HS-5 (cell line): Measurements from ENCODE around the gene SYTL4.

Experiments used
- DNase-seq: peaks from one replicate; pipeline ENCODE4 v3.0.0-alpha.2; 2012; ENCODE audit warnings: low read depth

Gene SYTL4

GRCh38 chrX:100687546-100687945, 44.4 kb downstream of the SYTL4 start:
- DNase-seq: no peak

GRCh38 chrX:100687128-100687527, 44.8 kb downstream of the SYTL4 start:
- DNase-seq: no peak

DNA sequence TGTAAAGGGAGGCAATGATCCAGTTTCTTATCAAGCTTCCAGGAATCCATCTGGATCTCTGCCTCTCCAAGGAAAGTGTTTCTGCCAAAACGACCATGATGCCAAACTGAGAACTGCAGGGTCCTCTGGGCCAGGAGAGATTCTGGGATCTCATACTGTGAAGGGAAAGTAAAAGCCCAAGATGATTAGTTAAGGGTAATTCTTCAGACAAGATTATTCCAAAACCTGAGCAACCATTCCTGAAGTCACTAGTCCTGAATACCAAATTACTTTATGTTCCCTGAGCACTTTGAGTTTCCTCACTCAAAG, 46.0 kb downstream of the SYTL4 start:
- DNase-seq: no peak

DNA sequence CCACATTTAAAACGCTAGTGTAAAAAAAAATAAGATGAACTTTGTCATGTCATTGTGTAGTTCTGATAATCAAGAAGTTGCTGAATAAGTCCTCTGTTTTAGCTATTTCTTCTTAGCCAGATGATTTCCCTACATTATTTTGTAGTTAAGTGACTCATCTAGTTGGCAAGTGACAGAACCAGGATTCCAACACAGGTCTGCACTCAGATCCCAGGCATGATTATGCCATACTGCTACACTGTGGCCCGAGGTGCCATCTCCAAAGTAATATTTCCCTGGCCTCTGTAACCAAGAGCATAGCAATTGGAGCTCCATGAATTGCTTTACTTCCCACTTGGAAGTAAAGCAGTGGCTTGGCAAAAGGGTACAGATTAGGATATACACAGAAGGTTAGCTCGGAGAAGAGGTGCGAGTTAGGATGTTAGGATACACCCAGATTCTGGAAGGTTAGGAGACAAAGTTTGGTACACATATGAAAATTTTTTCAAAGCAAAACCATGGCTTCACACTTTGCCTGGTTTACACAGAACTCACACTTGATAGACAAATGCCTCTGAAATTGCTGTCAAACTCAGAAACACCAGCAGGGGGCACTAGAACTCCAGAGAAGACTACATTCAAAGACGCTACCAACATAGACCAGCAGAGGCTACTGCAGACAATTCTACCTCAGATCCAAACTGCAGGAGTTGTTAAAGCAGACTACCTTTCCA, 46.5 kb downstream of the SYTL4 start:
- no peak for DNase-seq

DNA sequence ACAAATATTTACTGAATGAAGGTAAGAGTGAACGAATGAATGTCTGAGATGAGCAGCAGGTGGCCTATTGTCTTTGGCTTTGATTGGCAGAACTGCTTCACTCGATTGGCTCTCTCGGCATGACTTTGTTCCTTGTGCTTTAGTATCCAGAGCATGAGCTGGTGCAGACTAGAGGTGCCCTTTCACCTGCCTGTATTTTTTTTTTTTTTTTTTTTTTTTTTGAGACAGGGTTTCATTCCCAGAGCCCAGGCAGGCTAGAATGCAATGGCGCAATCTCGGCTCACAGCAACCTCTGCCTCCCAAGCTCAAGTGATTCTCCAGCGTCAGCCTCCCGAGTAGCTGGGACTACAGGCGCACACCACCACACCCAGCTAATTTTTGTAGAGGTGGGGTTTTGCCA, 49.0 kb downstream of the SYTL4 start:
- DNase-seq: no peak

GRCh38 chrX:100681599-100681998, 50.3 kb downstream of the SYTL4 start:
- DNase-seq: no peak

DNA sequence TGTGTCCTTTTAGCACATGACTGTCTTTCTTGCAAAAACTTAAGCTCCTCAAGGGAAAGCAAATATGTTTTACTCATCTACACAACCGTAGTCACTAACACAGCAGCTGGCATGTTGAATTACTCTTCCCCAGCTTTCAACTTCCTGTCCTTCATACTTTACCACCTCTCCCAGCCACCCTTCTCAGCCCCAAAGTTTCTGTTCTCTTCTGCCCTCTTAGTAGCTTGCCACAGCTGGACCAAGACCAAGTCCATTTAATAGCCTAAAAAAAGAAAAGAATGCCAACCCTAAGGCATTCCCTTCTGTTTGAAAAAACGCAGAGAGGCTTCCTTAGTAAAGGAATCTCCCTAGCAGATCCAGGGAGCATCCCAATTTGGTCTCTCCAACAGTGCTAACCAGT, 51.2 kb downstream of the SYTL4 start:
- no peak for DNase-seq

DNA sequence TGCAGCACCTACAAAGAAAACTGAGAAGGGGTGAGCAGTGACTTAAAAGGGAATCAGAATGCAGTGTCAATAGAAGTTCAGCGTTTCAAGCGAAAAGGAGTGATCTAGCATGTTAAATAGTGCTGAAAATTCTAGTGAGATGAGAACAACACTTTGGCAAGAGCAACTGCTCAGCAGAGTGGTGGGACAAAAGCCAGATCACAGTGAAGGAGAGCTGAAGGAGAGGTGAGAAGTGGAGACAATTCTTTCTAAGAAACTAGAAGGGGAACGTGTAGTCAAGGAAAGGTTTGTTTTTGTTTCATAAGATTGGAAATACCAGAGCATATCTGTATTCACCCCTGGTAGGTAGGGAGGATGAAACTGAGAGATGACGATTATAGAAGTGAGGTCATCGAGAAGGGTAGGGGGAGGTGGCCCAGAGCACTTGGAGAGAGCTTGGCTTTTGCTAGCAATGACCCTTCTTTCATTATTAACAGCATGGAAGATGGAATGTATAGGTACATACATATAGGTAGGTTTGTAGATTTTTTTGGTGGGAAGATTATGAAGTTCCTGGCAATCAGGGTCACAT, 54.2 kb downstream of the SYTL4 start:
- DNase-seq: no peak

GRCh38 chrX:100674705-100675104, 57.2 kb downstream of the SYTL4 start:
- DNase-seq: no peak

DNA sequence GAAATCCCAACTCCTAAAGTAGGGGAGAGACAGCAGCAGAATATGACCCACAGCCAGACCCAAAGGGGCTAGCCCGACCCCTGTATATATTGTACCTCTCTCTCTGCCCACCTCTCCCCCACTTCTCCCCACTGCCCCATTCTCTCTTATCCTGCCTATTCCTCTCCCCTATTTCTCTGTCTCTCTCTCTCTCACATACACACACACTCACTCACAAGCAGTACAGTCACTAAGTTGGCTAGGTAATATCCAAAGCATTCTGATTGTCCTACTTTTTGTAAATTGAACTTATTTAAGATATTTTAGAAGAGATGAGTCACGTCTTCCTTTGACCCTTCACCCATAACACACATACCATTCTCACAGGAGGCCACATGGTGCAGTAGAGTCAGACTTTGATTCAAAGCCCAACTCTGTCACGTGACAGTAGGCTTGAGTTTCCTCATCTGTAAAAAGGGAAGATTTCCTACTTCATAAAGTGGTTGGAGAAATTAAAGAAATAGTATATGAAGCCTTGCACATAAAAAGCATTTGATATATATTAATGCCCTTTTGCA, 58.4 kb downstream of the SYTL4 start:
- peak; percentile 41 for DNase-seq

- no peak for DNase-seq
Measured at GRCh38 chrX:100672966-100673365, 59.0 kb downstream of the SYTL4 start.

DNA sequence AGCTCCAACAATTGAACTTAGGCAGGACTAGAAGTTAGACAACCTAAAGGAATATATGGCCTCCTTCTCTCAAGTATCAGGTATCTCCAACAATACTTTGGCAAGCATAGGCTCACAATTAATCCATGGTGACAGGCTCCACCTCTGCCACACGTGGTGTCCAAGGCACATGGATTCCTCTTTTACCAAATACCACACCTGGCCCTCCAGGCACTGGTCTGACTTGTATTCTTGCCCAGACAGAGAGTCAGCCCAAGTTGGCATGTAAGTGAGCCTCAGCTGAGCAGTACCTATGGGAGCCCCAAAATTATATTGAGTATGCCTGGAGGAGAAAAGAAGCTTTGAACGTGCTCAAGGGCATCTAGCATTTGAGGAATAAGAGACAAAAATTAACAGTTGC, 68.3 kb downstream of the SYTL4 start:
- DNase-seq: no peak

DNA sequence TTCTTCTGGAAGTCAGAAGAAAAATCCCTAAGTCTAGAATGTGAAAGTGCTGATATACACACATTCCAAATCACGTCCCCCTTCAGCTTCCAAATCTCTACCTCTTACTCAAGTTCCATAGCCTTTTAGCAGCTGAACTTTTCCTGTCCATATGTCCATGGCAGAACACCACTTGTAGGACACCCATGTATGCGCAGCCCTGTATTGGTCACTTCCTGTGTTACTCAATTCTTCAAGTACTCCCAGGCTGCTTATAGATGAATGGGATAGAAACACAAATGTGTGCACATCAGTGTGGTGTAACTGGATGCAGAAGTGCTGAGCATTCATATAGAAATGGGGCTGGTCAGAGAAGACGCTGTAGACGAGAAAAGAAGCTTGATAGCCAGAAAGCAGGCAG, 69.1 kb downstream of the SYTL4 start:
- no peak for DNase-seq

GRCh38 chrX:100662170-100662569, 69.8 kb downstream of the SYTL4 start:
- no peak for DNase-seq

DNA sequence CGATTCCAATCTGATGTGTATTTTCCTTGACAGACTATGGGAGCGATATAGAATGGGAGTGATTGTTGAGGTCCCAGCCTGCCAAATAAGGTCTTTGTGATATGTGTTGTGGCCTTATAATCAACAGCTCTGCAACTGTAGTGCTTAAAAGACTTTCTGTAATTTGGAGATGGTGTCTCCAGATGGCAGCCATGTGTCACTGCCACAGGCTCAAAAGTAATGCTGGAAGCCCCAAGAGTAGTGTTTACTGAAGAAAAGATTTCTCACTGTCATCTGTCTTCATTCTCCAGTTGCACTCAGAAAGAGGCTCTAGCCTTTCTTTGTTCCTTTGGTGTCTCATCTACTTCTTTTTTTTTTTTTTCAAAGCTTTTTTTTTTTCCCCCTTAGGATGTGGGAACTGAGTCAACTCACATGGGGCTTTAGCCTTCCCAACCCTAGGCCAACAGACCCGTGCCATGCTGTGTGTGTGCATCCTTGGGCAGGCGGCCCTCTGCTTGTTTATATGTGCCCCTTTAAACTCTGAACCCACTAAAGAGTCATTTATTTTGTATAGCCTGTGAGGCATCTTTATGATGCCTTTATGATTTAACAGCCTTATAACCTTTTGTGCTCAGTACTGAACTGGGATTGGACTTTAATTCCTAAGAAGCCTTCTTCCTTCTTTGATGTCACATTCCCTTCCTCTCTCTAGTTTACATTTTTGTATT, 72.3 kb downstream of the SYTL4 start:
- DNase-seq: no peak

DNA sequence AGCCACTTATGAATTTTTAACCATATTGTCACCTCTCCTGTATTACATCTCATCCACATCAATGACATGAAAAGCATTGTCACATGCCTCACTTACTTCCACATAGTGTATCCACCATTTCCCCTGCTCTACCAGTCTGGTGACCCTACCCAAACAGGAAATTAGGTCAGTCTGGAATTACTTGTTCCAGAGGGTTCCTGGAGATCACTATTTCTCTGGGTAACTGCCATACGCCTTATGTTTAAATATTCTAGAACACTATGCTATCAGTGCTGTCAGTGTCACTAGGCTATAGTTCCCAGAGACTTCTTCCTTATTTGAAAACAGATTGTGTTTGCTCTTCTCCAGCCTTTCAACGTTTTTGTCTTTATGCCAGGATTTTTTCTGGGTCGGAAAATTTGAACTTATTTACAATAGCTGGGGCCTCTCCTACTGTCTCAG, 73.0 kb downstream of the SYTL4 start:
- DNase-seq: no peak

GRCh38 chrX:100654261-100654660, 77.7 kb downstream of the SYTL4 start:
- DNase-seq: no peak

- no peak for DNase-seq
Measured at GRCh38 chrX:100652266-100652665, 79.7 kb downstream of the SYTL4 start.

DNA sequence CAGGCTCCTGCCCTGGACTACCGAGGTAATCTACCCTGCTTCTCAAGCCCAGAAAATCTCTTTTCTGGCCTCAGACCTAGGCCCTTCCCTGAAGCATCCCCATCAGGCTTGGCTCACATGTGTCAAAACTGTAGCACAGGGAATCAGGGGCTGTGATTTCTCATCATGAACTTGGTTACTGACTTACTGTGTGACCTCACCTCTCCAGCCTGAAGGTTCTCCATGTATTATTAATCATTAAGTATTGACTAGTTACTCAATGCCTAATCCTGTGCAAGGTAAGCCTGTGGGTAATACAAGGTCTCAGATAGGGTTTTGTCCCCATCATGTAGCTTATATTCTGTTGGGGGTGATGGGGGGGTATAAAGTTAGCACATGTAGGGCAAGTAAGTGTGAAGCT, 81.1 kb downstream of the SYTL4 start:
- no peak for DNase-seq

GRCh38 chrX:100649550-100650356, 82.2 kb downstream of the SYTL4 start:
- peak; percentile 53 for DNase-seq

DNA sequence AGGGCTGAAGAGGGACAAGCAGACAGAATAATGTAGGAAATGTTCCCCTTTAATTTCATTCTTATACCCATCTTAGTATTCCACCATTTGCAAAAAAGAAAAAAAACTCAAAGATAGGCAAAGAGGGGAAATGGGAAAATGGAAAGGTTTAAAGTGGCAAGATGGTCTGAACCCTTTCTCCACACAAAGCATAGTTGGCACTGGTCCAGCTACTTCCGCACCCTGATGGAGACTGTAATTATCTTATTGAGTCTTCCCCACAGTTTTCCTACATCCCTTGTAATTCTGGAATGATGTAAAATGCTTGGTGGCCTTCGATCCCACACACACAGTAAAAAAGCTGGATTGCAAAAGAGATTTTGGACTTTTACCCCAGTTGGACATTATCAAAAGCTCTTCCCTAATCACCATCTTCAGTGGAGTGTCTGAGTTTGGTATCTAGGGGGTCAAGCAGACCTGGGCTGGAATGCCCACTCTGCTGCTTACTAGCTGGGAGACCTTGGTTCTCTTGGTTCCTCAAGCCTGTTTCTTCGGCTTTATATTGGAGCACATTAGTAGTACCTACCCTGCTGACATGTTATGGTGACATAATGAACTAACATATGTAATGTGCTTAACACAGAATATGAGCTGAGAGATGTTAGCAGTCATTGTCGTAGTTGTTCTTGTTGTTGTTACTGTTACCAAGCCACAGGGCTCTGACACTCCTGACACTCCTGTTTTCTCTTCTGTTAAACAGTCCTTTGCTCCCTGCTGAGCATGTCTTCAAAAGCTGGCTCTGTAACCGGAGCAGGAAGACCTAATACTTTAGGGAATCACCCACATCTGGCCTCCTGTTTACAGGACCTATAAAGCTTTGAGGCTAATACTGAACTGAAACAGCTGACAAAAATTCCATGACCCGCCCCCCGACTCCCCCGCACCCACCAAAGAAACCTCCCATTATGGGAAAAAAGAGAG, 83.2 kb downstream of the SYTL4 start:
- no peak for DNase-seq
